Omental fat pad (tissue), 4 donors: ENCODE results near the gene SLC1A4. TPM values are rescaled to one million over a fixed set of nuclear protein-coding genes. Genes with fewer than 3 reads are reported as not detected.

ENCODE experiments used
- ATAC-seq: fragments of 150-250 bp; one replicate; pipeline ENCODE4 v1.9.1; 2016; ENCODE audit warnings: mild to moderate bottlenecking, moderate library complexity; ENCODE audit not compliant: low FRiP score
- DNase-seq: peaks from one replicate; pipeline ENCODE4 v3.0.0-alpha.2; 2019; ENCODE audit warnings: low spot score
- total RNA-seq, 4 donors: library from RNA; depleted of rRNA; stranded (reverse); fragments of >200 nt; gene quantifications; one replicate each; pipeline ENCODE4 v1.1.0, GENCODE V29; 2016
- TF ChIP-seq, protein P1 (sequence below), 3 donors: fragments of 450-650 bp; IDR thresholded peaks; one replicate each; pipeline ENCODE4 v1.5.1; 2016 to 2017; ENCODE audit warnings: antibody characterized with exemption in 3 of 3, mild to moderate bottlenecking in 3 of 3, moderate library complexity in 2 of 3

The SLC1A4 gene
- total RNA-seq, 4 donors from 2014 or later: 6.5 to 14.4 (median 7.0) TPM

DNA sequence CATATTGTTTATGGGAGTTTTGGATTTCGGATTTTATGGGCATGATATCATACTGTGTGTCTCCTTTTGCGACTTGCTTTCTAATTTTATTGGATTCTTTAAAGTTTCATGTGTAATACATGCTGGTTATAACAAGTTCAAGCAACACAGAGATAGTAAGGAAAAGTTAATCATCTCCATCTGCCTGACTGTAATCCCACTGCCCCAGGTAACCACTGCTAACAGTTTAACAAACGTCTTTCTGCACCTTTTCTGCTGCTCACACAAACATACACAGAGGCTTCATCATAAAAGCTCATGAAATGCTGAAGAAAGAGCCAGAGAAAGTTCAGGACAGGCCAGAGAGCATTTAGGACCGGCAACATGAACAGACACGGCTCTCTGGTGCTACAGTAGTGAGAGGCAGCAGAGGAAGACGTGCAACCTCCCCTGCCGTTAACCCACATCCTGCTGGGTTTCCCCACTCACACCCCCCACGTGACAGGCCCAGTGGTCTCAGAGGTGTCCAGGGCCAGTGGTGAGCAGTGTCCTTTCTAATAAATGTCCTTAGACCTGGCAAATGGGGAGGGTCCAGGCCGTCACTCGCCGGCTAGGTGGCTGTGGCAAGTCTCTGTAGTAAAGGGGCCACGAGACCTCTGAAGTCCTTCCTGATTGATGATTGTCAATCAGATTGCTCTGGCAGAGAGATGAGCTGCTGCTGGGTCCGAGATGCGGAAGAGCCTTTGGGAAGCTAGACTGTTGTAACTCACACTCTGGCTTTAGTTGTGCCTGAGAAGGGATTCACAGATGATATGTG lies 43.0 kb upstream of the SLC1A4 start:
- DNase-seq (no peak), ATAC-seq (no peak)
- TF ChIP-seq, protein P1, sequence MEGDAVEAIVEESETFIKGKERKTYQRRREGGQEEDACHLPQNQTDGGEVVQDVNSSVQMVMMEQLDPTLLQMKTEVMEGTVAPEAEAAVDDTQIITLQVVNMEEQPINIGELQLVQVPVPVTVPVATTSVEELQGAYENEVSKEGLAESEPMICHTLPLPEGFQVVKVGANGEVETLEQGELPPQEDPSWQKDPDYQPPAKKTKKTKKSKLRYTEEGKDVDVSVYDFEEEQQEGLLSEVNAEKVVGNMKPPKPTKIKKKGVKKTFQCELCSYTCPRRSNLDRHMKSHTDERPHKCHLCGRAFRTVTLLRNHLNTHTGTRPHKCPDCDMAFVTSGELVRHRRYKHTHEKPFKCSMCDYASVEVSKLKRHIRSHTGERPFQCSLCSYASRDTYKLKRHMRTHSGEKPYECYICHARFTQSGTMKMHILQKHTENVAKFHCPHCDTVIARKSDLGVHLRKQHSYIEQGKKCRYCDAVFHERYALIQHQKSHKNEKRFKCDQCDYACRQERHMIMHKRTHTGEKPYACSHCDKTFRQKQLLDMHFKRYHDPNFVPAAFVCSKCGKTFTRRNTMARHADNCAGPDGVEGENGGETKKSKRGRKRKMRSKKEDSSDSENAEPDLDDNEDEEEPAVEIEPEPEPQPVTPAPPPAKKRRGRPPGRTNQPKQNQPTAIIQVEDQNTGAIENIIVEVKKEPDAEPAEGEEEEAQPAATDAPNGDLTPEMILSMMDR (IDR thresholded peaks at IDR 0.05): no peak

DNA sequence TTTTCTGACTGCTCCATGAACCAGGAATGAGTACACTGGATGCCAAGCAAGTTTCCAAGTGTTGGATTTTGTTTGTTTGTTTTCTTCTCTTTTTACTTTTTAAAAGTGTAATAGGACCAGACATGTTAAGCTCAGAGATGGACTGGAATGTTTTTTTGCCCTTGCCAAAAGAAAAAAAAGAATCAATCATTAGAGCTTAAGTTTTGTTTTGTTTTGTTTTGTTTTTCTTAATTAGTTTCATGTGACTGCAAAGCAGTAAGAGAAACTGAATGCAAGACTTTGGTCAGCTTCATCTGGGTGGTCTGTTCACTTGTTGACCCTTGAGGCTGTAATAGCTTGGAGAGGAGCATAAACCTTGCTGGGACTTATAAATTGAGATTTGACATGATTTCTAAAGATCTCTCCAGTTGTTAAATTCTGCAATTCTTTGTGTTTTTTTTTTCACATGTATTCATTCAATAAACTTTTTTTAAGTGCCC lies 42.4 kb upstream of the SLC1A4 start:
- no peak for ATAC-seq
- TF ChIP-seq, protein P1 (IDR thresholded peaks at IDR 0.05): no peak
- no peak for DNase-seq

DNA sequence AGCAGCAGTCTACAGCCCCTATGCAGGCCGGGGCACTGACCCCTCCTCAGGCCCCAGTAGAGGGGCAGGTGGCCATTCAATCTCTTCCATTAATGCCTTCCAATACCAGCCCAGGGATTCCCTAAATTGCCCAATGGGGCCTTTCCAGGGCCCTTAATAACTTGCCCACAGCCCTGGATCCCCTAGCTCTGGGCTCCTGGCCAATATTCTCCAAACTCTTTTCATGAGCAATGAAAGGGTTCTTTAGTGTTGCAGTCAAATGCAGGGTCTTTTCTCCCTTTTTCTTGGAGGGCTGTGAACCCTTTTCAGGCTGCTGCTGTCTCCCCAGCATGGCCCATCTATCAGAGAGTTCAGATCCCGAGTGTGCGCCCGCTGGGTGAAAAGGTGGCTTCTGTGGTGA lies 41.3 kb upstream of the SLC1A4 start:
- TF ChIP-seq, protein P1 (IDR thresholded peaks at IDR 0.05): no peak
- no peak for DNase-seq
- ATAC-seq: no peak

DNA sequence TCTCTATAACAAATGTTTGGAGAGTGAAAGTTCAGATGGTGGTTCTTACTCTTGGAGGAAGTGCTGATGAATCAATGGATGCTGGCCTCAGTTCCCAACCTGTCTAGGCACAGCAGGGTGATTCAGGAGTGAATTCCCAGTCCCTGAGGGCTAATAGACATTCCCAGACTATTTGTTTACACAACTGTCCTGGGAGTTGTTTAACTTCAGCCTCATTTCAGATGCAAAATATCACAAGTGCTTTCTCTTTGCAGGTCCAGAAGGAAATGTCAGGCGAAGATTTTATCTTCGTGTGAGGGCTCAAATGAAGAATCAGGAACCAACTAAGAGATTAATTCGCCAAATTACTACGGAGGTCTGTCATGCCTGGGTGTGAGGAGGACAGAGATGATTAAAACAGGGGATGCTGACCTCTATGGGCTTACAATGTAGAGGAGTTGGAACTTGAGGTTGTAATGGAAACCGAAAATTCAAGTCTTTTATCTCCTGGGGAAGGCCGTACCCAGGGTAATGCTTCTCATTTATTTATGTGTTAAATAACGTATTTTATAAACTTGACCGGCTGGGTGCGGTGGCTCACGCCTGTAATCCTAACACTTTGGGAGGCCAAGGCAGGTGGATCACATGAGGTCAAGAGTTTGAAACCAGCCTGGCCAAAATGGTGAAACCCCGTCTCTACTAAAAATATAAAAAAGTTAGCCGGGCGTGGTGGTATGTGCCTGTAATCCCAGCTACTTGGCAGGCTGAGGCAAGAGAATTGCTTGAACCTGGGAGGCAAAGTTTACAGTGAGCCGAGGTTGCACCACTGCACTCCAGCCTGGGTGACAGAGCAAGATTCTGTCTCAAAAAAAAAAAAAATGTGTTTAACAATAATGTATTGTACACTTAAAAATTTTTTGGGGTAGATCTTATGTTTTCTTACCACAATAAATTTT lies 38.7 kb upstream of the SLC1A4 start:
- no peak for ATAC-seq

DNA sequence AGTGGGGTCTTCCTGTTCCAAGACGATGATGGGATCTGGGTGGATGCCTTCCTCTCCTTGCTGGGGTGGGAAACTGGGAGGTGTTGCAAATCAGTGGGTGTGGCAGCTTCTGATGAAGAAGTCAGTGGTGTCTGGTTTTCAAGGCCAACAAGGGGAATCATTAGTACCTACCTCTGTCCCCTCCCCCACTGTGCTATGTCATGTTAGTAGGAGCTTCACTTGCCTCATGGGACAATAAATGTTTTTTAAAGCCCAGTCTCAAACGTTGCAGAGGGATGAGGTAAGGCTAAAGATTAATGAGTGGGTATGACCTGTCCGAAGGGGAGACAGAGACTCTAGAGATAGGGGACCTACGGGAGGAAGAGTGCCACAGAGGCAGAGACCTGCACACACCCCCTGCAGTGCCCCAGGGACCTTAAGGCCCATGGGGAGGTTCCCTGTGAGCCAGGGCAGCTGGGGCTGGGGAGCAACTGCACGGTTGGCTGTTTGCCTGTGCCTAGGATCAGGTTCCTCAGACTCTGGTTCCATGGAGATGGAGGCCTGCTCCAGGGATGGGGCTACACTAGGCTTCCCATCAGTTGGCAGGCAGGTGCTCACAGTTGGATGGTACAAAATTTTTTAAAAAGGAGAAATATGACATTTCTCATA lies 37.8 kb upstream of the SLC1A4 start:
- TF ChIP-seq, protein P1 (IDR thresholded peaks at IDR 0.05): no peak
- ATAC-seq (no peak), DNase-seq (no peak)

More for the DNA sequence above, 38.7 kb upstream of the SLC1A4 start:
- DNase-seq: no peak
- TF ChIP-seq, protein P1 (IDR thresholded peaks at IDR 0.05): no peak

DNA sequence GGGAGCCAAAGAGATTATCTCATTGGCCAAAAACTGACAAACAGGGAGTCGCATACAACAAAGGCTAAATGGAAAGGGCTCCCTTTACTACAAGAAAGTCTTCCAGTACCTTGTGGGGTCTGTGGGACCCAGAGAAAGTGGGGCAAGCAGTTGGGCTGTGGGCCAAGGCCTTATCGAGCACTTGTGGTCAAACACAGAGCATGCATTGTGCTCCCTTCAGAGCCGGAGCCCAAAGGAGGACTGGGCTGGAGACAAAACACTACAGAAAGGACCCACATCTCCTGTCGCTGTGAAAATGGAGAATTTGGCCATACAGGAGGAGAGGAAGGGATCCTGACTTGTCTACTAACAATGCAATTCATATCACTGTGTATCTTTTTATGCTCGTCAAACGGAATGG lies 37.1 kb upstream of the SLC1A4 start:
- ATAC-seq (no peak), DNase-seq (no peak)
- TF ChIP-seq, protein P1 (IDR thresholded peaks at IDR 0.05): no peak
